GM23338 (cell line): ENCODE measurements around the gene SLC66A2. TPM values are rescaled to one million over a fixed set of nuclear protein-coding genes. Genes with fewer than 3 reads are reported as not detected.

Source experiments
- ATAC-seq: fragments of 200-7000 bp; cut with Tn5 transposase; 3 replicates; pipeline ENCODE4 v1.9.1; 2020
- DNase-seq: peaks from one replicate; pipeline ENCODE4 v3.0.0-alpha.2; 2015; ENCODE audit warnings: low spot score
- H2AFZ ChIP-seq: fragments of 200-600 bp; sonication (generic); 2 replicates; pipeline ENCODE4 v1.8.0; 2016; ENCODE audit warnings: antibody characterized with exemption, mild to moderate bottlenecking, moderate library complexity
- H3F3A ChIP-seq: fragments of 200-600 bp; sonication (generic); replicated peaks from 2 replicates; pipeline ENCODE4 v1.8.0; 2017; ENCODE audit warnings: antibody characterized with exemption, mixed run types, low read depth
- H3K27ac ChIP-seq: fragments of 200-600 bp; sonication (generic); 2 replicates; pipeline ENCODE4 v1.6.1; 2016; ENCODE audit warnings: low read depth
- H3K27me3 ChIP-seq: fragments of 200-600 bp; sonication (generic); 2 replicates; pipeline ENCODE4 v1.8.0; 2016; ENCODE audit warnings: mild to moderate bottlenecking, mixed run types, moderate library complexity; ENCODE audit not compliant: insufficient read depth
- H3K36me3 ChIP-seq: fragments of 200-600 bp; sonication (generic); 2 replicates; pipeline ENCODE4 v1.8.0; 2016; ENCODE audit warnings: mild to moderate bottlenecking; ENCODE audit not compliant: insufficient read depth
- H3K4me1 ChIP-seq: fragments of 200-600 bp; sonication (generic); 2 replicates; pipeline ENCODE4 v1.8.0; 2016; ENCODE audit warnings: mild to moderate bottlenecking, moderate library complexity; ENCODE audit not compliant: insufficient read depth
- H3K4me2 ChIP-seq: fragments of 200-600 bp; sonication (generic); 2 replicates; pipeline ENCODE4 v1.7.1; 2017; ENCODE audit warnings: mixed run types
- H3K4me3 ChIP-seq: fragments of 200-600 bp; sonication (generic); 2 replicates; pipeline ENCODE4 v1.6.1; 2016; ENCODE audit warnings: mixed run types
- H3K79me2 ChIP-seq: fragments of 200-600 bp; sonication (generic); replicated peaks from 2 replicates; pipeline ENCODE4 v1.8.0; 2017; ENCODE audit warnings: mild to moderate bottlenecking; ENCODE audit not compliant: insufficient read depth
- H3K9me2 ChIP-seq: fragments of 200-600 bp; sonication (generic); 2 replicates; pipeline ENCODE4 v1.8.0; 2017; ENCODE audit not compliant: insufficient read depth
- H4K20me1 ChIP-seq: fragments of 200-600 bp; sonication (generic); replicated peaks from 2 replicates; pipeline ENCODE4 v1.8.0; 2017; ENCODE audit warnings: mild to moderate bottlenecking; ENCODE audit not compliant: insufficient read depth
- H3K27ac Mint-ChIP-seq: 2 replicates; pipeline ENCODE4 v1.8.0; 2020; ENCODE audit warnings: inconsistent platforms, mild to moderate bottlenecking, moderate library complexity, mixed read lengths
- H3K27me3 Mint-ChIP-seq: 3 replicates; pipeline ENCODE4 v1.8.0; 2022; ENCODE audit warnings: low read depth, mild to moderate bottlenecking, moderate library complexity, mixed read lengths, inconsistent platforms; ENCODE audit not compliant: insufficient read depth, poor library complexity
- H3K36me3 Mint-ChIP-seq: 3 replicates; pipeline ENCODE4 v1.8.0; 2021; ENCODE audit warnings: low read depth, mild to moderate bottlenecking, inconsistent platforms, moderate library complexity, mixed read lengths
- H3K4me1 Mint-ChIP-seq: 3 replicates; pipeline ENCODE4 v1.8.0; 2020; ENCODE audit warnings: mild to moderate bottlenecking, inconsistent platforms, mixed read lengths
- H3K4me3 Mint-ChIP-seq: 3 replicates; pipeline ENCODE4 v1.8.0; 2021; ENCODE audit warnings: moderate library complexity, mild to moderate bottlenecking, inconsistent platforms, mixed read lengths
- H3K9me3 Mint-ChIP-seq: 3 replicates; pipeline ENCODE4 v1.8.0; 2020; ENCODE audit warnings: moderate library complexity, mild to moderate bottlenecking, inconsistent platforms, mixed read lengths
- CREB1 ChIP-seq: fragments of 250-450 bp; sonication (Bioruptor Pico); IDR thresholded peaks from 2 replicates; pipeline ENCODE4 v1.5.0; 2020; ENCODE audit warnings: low read depth, mild to moderate bottlenecking, moderate library complexity
- ETS1 ChIP-seq: IDR thresholded peaks from 2 replicates; pipeline ENCODE4 v1.6.1; 2016; ENCODE audit warnings: antibody characterized with exemption
- EZH2 ChIP-seq: fragments of 200-600 bp; sonication (generic); IDR thresholded peaks from one replicate; pipeline ENCODE4 v1.8.0; 2017; ENCODE audit warnings: antibody characterized with exemption, mild to moderate bottlenecking, low read depth; ENCODE audit not compliant: unreplicated experiment
- EZH2phosphoT487 ChIP-seq: fragments of 200-600 bp; sonication (generic); IDR thresholded peaks from one replicate; pipeline ENCODE4 v1.8.1; 2018; ENCODE audit warnings: antibody characterized with exemption; ENCODE audit not compliant: unreplicated experiment
- JUNB ChIP-seq: IDR thresholded peaks from one replicate; pipeline ENCODE4 v1.6.1; 2016; ENCODE audit warnings: antibody characterized with exemption; ENCODE audit not compliant: unreplicated experiment
- NANOG ChIP-seq: IDR thresholded peaks from 2 replicates; pipeline ENCODE4 v1.6.1; 2016; ENCODE audit warnings: antibody characterized with exemption, borderline replicate concordance
- POLR2AphosphoS5 ChIP-seq: IDR thresholded peaks from 2 replicates; pipeline ENCODE4 v1.6.1; 2016; ENCODE audit warnings: antibody characterized with exemption, low read depth
- STAT1 ChIP-seq: IDR thresholded peaks from one replicate; pipeline ENCODE4 v1.6.1; 2016; ENCODE audit warnings: antibody characterized with exemption; ENCODE audit not compliant: unreplicated experiment
- ZNF114 ChIP-seq: fragments of 250-450 bp; sonication (Bioruptor Pico); IDR thresholded peaks from 2 replicates; pipeline ENCODE4 v1.5.0; 2020; ENCODE audit warnings: mild to moderate bottlenecking, moderate library complexity
- ZNF331 ChIP-seq: fragments of 250-450 bp; sonication (Bioruptor Pico); IDR thresholded peaks from 2 replicates; pipeline ENCODE4 v1.5.0; 2020; ENCODE audit warnings: low read depth, mild to moderate bottlenecking, moderate library complexity
- ZNF462 ChIP-seq: fragments of 250-450 bp; sonication (Bioruptor Pico); IDR thresholded peaks from 2 replicates; pipeline ENCODE4 v1.5.0; 2020; ENCODE audit warnings: mild to moderate bottlenecking, moderate library complexity
- polyA plus RNA-seq: library from polyadenylated mRNA; unstranded; fragments of >200 nt; fragmentation: Nextera tagmentation; extraction: Ambion mirVana; gene quantifications from 2 replicates; pipeline ENCODE4 v1.2.1, GENCODE V29; 2016
- total RNA-seq: library from RNA; depleted of rRNA; stranded (reverse); fragments of >200 nt; shearing (Covaris generic); gene quantifications from 2 replicates; pipeline ENCODE4 v1.2.3, GENCODE V29; 2014
- TF ChIP-seq, protein P1 (sequence below), 2 experiments: fragments of 200-600 bp in 1 of 2; sonication (generic) in 1 of 2; conservative IDR thresholded peaks; 2 replicates each; pipeline versions ENCODE4 v1.5.1 to v1.6.1; 2016 to 2017; ENCODE audit warnings: antibody characterized with exemption in 2 of 2, low read depth in 2 of 2, mild to moderate bottlenecking in 2 of 2, moderate library complexity in 1 of 2
- TF ChIP-seq, protein P2 (sequence below): IDR thresholded peaks from one replicate; pipeline ENCODE4 v1.6.1; 2018; ENCODE audit warnings: antibody characterized with exemption; ENCODE audit not compliant: unreplicated experiment

The SLC66A2 gene
- total and polyA plus RNA-seq, 2 experiments from 2014 or later = 4.0 to 18.1 TPM

- Histone ChIP-seq H3K4me3 (no peak overlapping the region), H3K4me2 (no peak overlapping the region), H3K9me2 (no peaks in the 10 kb centered on the region), H3K27me3 (no peaks in the 10 kb centered on the region), H4K20me1 (peaks cover 54% of the 10 kb centered on the region), H3K79me2 (peaks cover 100% of the 10 kb centered on the region), H3K4me1 (no peaks in the 10 kb centered on the region; the same call in 1 of the 2 replicates), H3K36me3 (no peaks in the 10 kb centered on the region), H3F3A (no peaks in the 10 kb centered on the region), H2AFZ (no peak overlapping the region), H3K27ac (no peak overlapping the region)
- TF ChIP-seq ZNF114 (CRISPR knock-in tag) = no peak
- TF ChIP-seq ZNF462 (CRISPR knock-in tag) = no peak
- TF ChIP-seq, protein P1, sequence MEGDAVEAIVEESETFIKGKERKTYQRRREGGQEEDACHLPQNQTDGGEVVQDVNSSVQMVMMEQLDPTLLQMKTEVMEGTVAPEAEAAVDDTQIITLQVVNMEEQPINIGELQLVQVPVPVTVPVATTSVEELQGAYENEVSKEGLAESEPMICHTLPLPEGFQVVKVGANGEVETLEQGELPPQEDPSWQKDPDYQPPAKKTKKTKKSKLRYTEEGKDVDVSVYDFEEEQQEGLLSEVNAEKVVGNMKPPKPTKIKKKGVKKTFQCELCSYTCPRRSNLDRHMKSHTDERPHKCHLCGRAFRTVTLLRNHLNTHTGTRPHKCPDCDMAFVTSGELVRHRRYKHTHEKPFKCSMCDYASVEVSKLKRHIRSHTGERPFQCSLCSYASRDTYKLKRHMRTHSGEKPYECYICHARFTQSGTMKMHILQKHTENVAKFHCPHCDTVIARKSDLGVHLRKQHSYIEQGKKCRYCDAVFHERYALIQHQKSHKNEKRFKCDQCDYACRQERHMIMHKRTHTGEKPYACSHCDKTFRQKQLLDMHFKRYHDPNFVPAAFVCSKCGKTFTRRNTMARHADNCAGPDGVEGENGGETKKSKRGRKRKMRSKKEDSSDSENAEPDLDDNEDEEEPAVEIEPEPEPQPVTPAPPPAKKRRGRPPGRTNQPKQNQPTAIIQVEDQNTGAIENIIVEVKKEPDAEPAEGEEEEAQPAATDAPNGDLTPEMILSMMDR (conservative IDR thresholded peaks at IDR 0.05; ENCODE audit: low read depth in 2 of 2) = no peak
- no peak for TF ChIP-seq NANOG
- no peak for TF ChIP-seq ZNF331
- TF ChIP-seq CREB1 (CRISPR knock-in tag) = no peak
- TF ChIP-seq JUNB = no peak
- TF ChIP-seq EZH2 = no peak
- no peak for TF ChIP-seq POLR2AphosphoS5
- TF ChIP-seq ETS1 = no peak
- TF ChIP-seq, protein P2, sequence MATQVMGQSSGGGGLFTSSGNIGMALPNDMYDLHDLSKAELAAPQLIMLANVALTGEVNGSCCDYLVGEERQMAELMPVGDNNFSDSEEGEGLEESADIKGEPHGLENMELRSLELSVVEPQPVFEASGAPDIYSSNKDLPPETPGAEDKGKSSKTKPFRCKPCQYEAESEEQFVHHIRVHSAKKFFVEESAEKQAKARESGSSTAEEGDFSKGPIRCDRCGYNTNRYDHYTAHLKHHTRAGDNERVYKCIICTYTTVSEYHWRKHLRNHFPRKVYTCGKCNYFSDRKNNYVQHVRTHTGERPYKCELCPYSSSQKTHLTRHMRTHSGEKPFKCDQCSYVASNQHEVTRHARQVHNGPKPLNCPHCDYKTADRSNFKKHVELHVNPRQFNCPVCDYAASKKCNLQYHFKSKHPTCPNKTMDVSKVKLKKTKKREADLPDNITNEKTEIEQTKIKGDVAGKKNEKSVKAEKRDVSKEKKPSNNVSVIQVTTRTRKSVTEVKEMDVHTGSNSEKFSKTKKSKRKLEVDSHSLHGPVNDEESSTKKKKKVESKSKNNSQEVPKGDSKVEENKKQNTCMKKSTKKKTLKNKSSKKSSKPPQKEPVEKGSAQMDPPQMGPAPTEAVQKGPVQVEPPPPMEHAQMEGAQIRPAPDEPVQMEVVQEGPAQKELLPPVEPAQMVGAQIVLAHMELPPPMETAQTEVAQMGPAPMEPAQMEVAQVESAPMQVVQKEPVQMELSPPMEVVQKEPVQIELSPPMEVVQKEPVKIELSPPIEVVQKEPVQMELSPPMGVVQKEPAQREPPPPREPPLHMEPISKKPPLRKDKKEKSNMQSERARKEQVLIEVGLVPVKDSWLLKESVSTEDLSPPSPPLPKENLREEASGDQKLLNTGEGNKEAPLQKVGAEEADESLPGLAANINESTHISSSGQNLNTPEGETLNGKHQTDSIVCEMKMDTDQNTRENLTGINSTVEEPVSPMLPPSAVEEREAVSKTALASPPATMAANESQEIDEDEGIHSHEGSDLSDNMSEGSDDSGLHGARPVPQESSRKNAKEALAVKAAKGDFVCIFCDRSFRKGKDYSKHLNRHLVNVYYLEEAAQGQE = no peak
- no peak for TF ChIP-seq EZH2phosphoT487
- TF ChIP-seq STAT1 = no peak
- Mint-ChIP-seq H3K9me3 (no peaks in the 10 kb centered on the region), H3K27me3 (peaks cover under 1% of the 10 kb centered on the region), H3K27ac (no peak overlapping the region), H3K36me3 (peaks cover 41% of the 10 kb centered on the region), H3K4me1 (peaks cover 15% of the 10 kb centered on the region), H3K4me3 (no peak overlapping the region)
- DNase-seq (no peak), ATAC-seq (no peak)
Measured at GRCh38 chr18:79979843-79980242, 28.4 kb upstream of the SLC66A2 start.
